ENCODE data around the gene MLLT1.
A peak's percentile ranks its signal among the peaks of the same experiment; 100 is the strongest.

The MLLT1 gene

DNA sequence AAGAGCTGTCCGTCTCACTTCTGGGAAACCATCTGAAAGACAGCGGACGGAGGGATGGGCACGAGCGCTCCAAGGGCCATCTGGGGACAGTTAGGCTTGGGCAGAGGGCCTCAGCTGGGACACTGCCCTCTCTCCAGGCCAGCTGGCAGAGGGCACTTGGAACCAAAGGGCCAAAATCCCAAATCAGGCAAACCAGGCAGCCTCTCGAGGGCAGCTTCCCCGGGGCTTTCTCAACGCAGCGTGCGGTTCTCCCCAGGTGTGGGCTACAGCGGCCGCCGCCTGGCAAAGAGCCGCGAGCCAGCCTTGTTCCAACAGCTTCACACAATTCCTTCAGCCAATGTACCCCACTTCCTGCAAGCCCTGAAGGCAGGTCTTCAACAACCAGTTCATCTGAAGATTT lies 5.0 kb downstream of the MLLT1 start:
- DNase-seq (ENCODE audit: low read depth): no peak
- TF ChIP-seq, protein P1, sequence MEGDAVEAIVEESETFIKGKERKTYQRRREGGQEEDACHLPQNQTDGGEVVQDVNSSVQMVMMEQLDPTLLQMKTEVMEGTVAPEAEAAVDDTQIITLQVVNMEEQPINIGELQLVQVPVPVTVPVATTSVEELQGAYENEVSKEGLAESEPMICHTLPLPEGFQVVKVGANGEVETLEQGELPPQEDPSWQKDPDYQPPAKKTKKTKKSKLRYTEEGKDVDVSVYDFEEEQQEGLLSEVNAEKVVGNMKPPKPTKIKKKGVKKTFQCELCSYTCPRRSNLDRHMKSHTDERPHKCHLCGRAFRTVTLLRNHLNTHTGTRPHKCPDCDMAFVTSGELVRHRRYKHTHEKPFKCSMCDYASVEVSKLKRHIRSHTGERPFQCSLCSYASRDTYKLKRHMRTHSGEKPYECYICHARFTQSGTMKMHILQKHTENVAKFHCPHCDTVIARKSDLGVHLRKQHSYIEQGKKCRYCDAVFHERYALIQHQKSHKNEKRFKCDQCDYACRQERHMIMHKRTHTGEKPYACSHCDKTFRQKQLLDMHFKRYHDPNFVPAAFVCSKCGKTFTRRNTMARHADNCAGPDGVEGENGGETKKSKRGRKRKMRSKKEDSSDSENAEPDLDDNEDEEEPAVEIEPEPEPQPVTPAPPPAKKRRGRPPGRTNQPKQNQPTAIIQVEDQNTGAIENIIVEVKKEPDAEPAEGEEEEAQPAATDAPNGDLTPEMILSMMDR (conservative IDR thresholded peaks at IDR 0.05; ENCODE audit: low read depth, low read length): no peak
- H3K4me3 ChIP-seq (ENCODE audit: low read length): no peak overlapping the region

DNA sequence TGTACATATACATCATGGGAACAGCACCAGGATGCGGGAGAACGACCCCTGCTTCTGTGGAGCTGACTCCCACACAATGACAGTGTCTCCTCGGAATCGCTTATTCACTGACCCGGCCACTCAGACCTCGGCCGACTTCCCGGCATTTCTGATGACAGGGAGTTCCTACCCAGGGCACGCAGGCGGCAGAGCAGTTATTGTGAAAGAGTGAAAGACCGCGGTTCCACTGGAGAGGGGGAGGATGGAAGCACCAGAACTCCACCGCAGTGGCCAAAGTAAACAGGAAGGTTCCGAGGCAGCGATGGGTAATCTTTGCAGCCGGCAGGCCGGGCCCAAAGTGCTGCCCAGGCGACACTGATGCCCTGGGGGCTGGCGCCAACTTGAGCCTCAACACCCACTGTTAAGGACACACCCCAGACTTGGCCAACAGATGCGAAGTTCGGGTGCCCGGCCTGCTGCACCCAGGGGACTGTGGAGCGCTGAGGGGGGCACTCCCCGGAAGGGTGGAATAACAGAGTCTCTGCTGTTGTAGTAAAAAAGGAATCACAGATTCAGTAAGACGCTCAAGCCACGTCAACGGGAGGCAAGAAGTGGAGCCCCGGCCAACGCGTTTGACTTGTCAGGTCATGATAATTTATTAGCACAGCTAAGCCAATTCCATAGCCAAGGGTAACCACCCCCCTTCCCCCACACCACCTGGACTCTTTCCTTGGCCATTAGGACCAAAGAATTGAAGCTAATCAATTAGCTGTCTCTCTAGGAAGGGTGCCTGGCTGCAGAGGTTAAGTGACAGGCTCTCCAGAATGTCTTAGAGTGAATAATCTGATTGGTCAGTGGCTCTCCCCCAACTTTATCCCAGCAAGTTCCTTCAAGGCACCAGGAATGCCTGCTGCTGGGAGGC lies 5.8 kb downstream of the MLLT1 start:
- DNase-seq (ENCODE audit: low read depth): no peak
- H3K4me3 ChIP-seq (ENCODE audit: low read length): no peak overlapping the region
- TF ChIP-seq, protein P1 (conservative IDR thresholded peaks at IDR 0.05; ENCODE audit: low read depth, low read length): no peak

DNA sequence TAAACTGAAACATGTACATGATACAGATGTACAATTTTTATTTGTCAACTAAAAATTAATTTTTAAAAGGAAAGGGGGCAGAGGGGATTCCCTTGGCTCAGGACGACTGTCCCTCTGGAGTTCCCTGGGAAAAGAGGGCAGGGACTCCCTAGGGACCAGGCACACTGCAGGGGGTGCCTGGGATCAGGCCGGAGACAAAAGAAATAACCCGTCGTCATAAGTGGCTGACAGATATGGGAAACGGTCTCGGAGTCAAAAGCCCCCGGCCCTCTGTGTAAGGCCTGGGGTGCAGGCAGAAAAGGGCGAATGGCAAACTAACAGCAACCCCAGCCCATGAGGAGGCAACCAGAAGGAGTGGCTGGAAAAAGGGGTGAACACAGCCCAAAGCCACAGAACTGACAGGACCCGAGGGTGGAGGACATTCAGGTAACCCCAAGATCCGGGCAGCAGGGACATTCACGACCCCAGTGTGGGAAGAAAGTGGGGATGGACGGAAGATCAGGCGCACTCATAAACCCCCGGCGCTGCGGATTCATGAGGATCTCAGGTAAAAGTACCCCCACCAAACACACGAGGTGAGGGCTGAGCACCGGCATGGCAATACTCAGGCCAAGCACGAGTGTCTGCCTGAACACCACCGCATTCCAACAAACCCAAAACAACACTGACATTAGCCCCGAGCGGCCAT lies 6.7 kb downstream of the MLLT1 start:
- no peak for DNase-seq (ENCODE audit: low read depth)

DNA sequence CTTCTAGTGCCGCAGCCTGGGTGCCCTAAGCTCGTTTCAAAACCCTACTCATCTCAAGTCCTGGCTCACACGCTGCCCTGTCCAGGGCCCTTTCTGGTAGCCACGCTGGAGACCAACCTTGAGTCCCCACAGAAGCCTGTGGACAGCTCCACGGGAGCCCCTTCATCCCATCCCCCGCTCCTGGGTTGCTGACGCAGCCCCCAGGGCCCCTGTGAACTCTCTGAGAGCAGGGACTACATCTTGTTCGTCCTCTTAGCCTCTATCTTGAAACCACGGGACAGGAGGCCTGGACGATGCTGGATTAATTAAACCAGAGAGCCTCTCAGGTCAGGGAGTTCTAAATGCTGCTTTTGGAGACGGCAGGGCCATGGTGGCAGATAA lies 7.4 kb downstream of the MLLT1 start:
- TF ChIP-seq, protein P1 (conservative IDR thresholded peaks at IDR 0.05; ENCODE audit: low read depth, low read length): no peak
- no peak for DNase-seq (ENCODE audit: low read depth)
- peak overlapping the region; percentile 30 for H3K4me3 ChIP-seq (ENCODE audit: low read length)

More for the DNA sequence above, 6.7 kb downstream of the MLLT1 start:
- no peak overlapping the region for H3K4me3 ChIP-seq (ENCODE audit: low read length)
- TF ChIP-seq, protein P1 (conservative IDR thresholded peaks at IDR 0.05; ENCODE audit: low read depth, low read length): no peak

DNA sequence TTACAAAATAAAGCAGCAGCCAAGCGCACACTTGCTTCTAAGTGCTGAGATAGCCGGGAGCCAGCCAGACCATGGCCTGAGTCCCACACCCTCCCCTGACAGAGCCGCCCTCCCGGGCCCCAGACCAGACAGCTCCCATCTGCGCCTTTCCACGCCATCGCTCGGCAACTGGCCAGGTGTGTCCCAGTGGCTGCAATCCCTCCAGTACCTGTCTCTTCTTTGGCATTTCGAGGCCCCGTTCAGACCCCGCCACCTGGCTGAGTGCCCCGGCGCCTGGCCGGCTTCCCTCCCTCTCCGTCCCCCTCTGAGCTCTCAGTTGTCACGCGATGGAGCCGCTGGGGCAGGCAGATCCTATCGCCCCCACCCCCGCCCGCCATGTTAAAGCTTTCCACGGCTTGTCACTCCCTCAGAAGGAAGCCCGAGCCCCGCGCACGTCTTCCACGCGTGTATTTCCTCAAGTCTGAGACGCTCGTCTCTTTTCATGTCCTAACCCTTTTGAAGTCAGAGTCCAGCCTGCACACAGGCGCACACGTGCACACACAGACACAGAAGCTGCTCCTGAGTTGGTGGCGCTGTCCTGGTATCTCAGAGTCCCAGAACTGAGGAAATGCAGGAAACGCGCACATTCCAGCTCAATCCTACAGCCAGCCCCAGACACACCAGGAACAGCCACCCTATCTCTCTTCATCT lies 7.9 kb downstream of the MLLT1 start:
- no peak for DNase-seq (ENCODE audit: low read depth)
- TF ChIP-seq, protein P1 (conservative IDR thresholded peaks at IDR 0.05; ENCODE audit: low read depth, low read length): peak; percentile 17
- H3K4me3 ChIP-seq (ENCODE audit: low read length): peak overlapping the region; percentile 30

DNA sequence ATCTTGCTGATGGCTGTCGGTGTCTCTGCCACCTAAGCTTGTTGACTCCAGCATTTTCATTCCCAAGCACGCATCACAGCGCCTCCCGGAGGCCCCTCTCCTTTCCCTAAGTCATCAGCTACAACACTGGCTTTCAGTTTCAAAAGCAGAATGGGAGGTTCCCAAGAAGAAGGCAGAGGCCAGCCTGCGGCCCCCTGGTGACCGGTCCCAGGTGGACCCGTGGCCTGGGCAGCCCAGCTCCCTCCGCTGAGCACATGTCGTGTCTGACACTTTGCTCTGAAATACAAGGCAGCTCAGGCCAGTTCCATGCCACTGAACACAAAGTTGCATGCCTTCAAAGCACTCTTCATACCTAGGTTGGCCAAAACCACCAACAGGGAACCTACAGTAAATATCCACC lies 8.5 kb downstream of the MLLT1 start:
- no peak for DNase-seq (ENCODE audit: low read depth)
- no peak overlapping the region for H3K4me3 ChIP-seq (ENCODE audit: low read length)

More for the DNA sequence above, 8.5 kb downstream of the MLLT1 start:
- TF ChIP-seq, protein P1 (conservative IDR thresholded peaks at IDR 0.05; ENCODE audit: low read depth, low read length): peak; percentile 43

All from retinal pigment epithelial cell (primary cell).